Measurements from ENCODE around the gene ZNF609. TPM values are rescaled to one million over a fixed set of nuclear protein-coding genes. Genes with fewer than 3 reads are reported as not detected.

The ZNF609 gene
- total and polyA plus RNA-seq, 4 donors: 8.1 to 54.2 (median 22.0) TPM

DNA sequence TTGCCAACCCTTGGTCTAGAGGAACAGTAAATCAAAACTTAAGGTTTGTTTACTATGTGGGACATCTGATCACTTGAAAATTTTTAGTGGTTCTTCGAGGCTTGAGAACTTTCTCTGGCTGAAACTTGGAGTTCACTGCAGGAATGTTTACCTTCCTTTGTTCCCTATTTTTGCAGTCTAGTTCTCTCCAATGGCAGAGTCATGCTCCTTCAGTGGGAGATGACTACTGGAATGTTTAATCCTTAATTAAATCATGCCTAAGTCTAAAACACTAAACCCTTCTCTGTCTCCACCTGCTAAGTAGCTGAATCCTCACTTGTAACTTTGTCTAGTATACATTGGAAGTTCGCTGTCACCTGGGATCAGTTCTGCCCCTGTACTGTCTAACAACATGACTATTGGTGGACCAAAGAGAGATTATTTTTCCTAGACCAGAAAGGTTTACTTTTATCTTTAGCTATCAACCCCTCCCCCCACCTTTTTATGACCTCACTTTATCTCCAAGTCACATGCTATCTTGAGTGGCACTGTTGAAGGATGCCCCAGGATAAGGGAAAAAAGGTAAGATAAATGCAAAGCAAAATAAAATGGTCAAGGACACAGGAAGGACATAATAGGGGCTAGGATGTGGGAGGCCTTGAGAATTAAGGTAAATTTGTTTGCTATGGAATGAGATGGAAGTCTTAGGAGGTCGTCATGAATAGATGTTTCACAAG lies 1.2 kb upstream of the ZNF609 start:
- Histone ChIP-seq H3K9me3 (ENCODE audit: control insufficient read depth in 4 of 4, insufficient read depth in 3 of 4, low read length in 3 of 4) (no peaks in the 10 kb centered on the region), H3K9ac (ENCODE audit: insufficient read depth in 1 of 2, low read length in 2 of 2) (no peak overlapping the region), H3K27ac (ENCODE audit: low read depth in 1 of 2, low read length in 1 of 2) (no peak overlapping the region), H3K4me3 (no peak overlapping the region), H3K27me3 (ENCODE audit: control insufficient read depth in 3 of 3, insufficient read depth in 3 of 3, low read length in 2 of 3) (no peaks in the 10 kb centered on the region), H3K36me3 (ENCODE audit: control insufficient read depth in 4 of 4, insufficient read depth in 4 of 4, low read length in 4 of 4) (peaks cover 0 to 6% (median 0%) of the 10 kb centered on the region in 4 donors), H3K4me1 (ENCODE audit: control insufficient read depth in 5 of 5, insufficient read depth in 5 of 5, low read length in 5 of 5) (peaks cover 5 to 53% (median 16%) of the 10 kb centered on the region in 5 donors)
- WGBS, 2 donors: 60 to 64% methylated on average over 3 of the region's 3 CpGs
- TF ChIP-seq, protein P1, sequence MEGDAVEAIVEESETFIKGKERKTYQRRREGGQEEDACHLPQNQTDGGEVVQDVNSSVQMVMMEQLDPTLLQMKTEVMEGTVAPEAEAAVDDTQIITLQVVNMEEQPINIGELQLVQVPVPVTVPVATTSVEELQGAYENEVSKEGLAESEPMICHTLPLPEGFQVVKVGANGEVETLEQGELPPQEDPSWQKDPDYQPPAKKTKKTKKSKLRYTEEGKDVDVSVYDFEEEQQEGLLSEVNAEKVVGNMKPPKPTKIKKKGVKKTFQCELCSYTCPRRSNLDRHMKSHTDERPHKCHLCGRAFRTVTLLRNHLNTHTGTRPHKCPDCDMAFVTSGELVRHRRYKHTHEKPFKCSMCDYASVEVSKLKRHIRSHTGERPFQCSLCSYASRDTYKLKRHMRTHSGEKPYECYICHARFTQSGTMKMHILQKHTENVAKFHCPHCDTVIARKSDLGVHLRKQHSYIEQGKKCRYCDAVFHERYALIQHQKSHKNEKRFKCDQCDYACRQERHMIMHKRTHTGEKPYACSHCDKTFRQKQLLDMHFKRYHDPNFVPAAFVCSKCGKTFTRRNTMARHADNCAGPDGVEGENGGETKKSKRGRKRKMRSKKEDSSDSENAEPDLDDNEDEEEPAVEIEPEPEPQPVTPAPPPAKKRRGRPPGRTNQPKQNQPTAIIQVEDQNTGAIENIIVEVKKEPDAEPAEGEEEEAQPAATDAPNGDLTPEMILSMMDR (IDR thresholded peaks at IDR 0.05; ENCODE audit: control extremely low read depth, extremely low read depth): no peak
- ATAC-seq (ENCODE audit: insufficient read depth, low FRiP score) (no peak), DNase-seq (no peak)

- H3K9ac ChIP-seq (ENCODE audit: insufficient read depth in 1 of 2, low read length in 2 of 2): peak overlapping the region in 1 of 2 donors; percentile 75
- no peaks in the 10 kb centered on the region for H3K9me3 ChIP-seq (ENCODE audit: control insufficient read depth in 4 of 4, insufficient read depth in 3 of 4, low read length in 3 of 4)
- ATAC-seq (ENCODE audit: insufficient read depth, low FRiP score) (peak; percentile 46), DNase-seq (peak; percentile 65 to 89 (median 87))
- WGBS, 2 donors: 0 to 1% methylated on average over 34 to 56 of the region's 56 CpGs
- H3K27me3 ChIP-seq (ENCODE audit: control insufficient read depth in 3 of 3, insufficient read depth in 3 of 3, low read length in 2 of 3): no peaks in the 10 kb centered on the region
- peaks cover 7 to 46% (median 14%) of the 10 kb centered on the region in 5 donors for H3K4me1 ChIP-seq (ENCODE audit: control insufficient read depth in 5 of 5, insufficient read depth in 5 of 5, low read length in 5 of 5)
- peak overlapping the region; percentile 62 for H3K4me3 ChIP-seq
- TF ChIP-seq, protein P1 (IDR thresholded peaks at IDR 0.05; ENCODE audit: control extremely low read depth, extremely low read depth): no peak
- no peaks in the 10 kb centered on the region for H3K36me3 ChIP-seq (ENCODE audit: control insufficient read depth in 4 of 4, insufficient read depth in 4 of 4, low read length in 4 of 4)
- peak overlapping the region; percentile 88 to 91 for H3K27ac ChIP-seq (ENCODE audit: low read depth in 1 of 2, low read length in 1 of 2)
Observed at GRCh38 chr15:64460724-64461720, 644 bp downstream of the ZNF609 start.

DNA sequence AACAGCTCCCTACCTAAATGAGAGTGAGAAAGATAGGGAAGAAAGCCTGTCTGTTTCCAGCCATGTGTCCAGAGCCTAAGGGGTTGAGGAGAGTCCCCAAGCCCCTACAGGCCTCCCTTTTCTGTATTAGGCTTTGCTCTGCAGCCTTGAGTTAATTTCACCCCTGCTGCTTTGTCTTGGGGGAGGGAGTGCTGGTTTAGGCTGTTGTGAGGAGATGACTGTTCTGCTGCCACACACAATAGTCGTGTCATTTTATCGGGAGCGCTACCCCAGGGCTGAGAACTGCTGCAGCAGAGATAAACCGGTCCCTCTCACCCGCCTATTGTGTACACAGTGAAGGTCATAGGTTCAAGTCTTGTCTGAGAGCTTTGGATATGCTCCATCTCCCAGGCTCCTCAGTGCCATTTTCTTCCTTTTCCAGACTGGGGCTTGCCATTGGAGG lies 1.4 kb downstream of the ZNF609 start:
- ATAC-seq (ENCODE audit: insufficient read depth, low FRiP score): no peak
- peak in 2 of 3 donors; percentile 47 to 81 for DNase-seq
- Histone ChIP-seq H3K4me1 (ENCODE audit: control insufficient read depth in 5 of 5, insufficient read depth in 5 of 5, low read length in 5 of 5) (peaks cover 4 to 46% (median 9%) of the 10 kb centered on the region in 5 donors), H3K36me3 (ENCODE audit: control insufficient read depth in 4 of 4, insufficient read depth in 4 of 4, low read length in 4 of 4) (no peaks in the 10 kb centered on the region), H3K9ac (ENCODE audit: insufficient read depth in 1 of 2, low read length in 2 of 2) (peak overlapping the region in 1 of 2 donors; percentile 75), H3K27me3 (ENCODE audit: control insufficient read depth in 3 of 3, insufficient read depth in 3 of 3, low read length in 2 of 3) (no peaks in the 10 kb centered on the region), H3K4me3 (no peak overlapping the region), H3K9me3 (ENCODE audit: control insufficient read depth in 4 of 4, insufficient read depth in 3 of 4, low read length in 3 of 4) (no peaks in the 10 kb centered on the region), H3K27ac (ENCODE audit: low read depth in 1 of 2, low read length in 1 of 2) (peak overlapping the region; percentile 43 to 88)
- WGBS, 2 donors: 15% methylated on average over 5 of the region's 5 CpGs
- TF ChIP-seq, protein P1 (IDR thresholded peaks at IDR 0.05; ENCODE audit: control extremely low read depth, extremely low read depth): no peak
